HG02840 (cell line): ENCODE measurements around the gene ZNF773.

Experiments used
- ATAC-seq: cut with Tn5 transposase; IDR thresholded peaks from one replicate; pipeline ENCODE4 v1.9.1; 2021; ENCODE audit warnings: mild to moderate bottlenecking, moderate library complexity, moderate number of reproducible peaks; ENCODE audit not compliant: unreplicated experiment, low FRiP score

The ZNF773 gene

GRCh38 chr19:57557659-57558058 is 57.9 kb downstream of the ZNF773 start:
- no peak for ATAC-seq
